HepG2 (cell line): ENCODE results near the gene MRPS35. TPM values are rescaled to one million over a fixed set of nuclear protein-coding genes. Genes with fewer than 3 reads are reported as not detected.

Experiments
- ATF6 ChIP-seq: sonication (generic); formaldehyde crosslinking; conservative IDR thresholded peaks from 2 replicates; pipeline ENCODE4 v1.4.0; 2020; ENCODE audit warnings: missing genetic modification reagents
- CEBPG ChIP-seq: IDR thresholded peaks from 2 replicates; pipeline ENCODE4 v1.6.1; 2016
- FOXA3 ChIP-seq: IDR thresholded peaks from 2 replicates; pipeline ENCODE4 v1.6.1; 2016; ENCODE audit warnings: missing genetic modification reagents, missing compliant biosample characterization
- GPBP1L1 ChIP-seq: sonication (generic); formaldehyde crosslinking; IDR thresholded peaks from 2 replicates; pipeline ENCODE4 v1.5.0; 2020; ENCODE audit warnings: mild to moderate bottlenecking, missing genetic modification reagents
- HMGXB3 ChIP-seq: sonication (generic); formaldehyde crosslinking; IDR thresholded peaks from 2 replicates; pipeline ENCODE4 v1.4.0; 2020; ENCODE audit warnings: missing genetic modification reagents, borderline replicate concordance
- MED8 ChIP-seq: sonication (generic); formaldehyde crosslinking; IDR thresholded peaks from 2 replicates; pipeline ENCODE4 v1.8.1; 2023; ENCODE audit warnings: mild to moderate bottlenecking, missing genetic modification reagents; ENCODE audit not compliant: insufficient replicate concordance
- NFATC3 ChIP-seq: sonication (generic); formaldehyde crosslinking; IDR thresholded peaks from 2 replicates; pipeline ENCODE4 v1.5.1; 2020; ENCODE audit warnings: mild to moderate bottlenecking, missing genetic modification reagents
- SAFB2 ChIP-seq: sonication (generic); formaldehyde crosslinking; IDR thresholded peaks from 2 replicates; pipeline ENCODE4 v1.5.1; 2020; ENCODE audit warnings: missing genetic modification reagents, low read depth, mild to moderate bottlenecking, borderline replicate concordance
- SYNCRIP ChIP-seq: fragments of 200-400 bp; formaldehyde crosslinking; IDR thresholded peaks from 2 replicates; pipeline ENCODE4 v1.6.1; 2018; ENCODE audit warnings: mild to moderate bottlenecking, low read depth, low read length; ENCODE audit not compliant: insufficient read depth
- TIGD3 ChIP-seq: sonication (generic); formaldehyde crosslinking; IDR thresholded peaks from 2 replicates; pipeline ENCODE4 v1.5.1; 2020; ENCODE audit warnings: mild to moderate bottlenecking, missing genetic modification reagents, borderline replicate concordance
- ZNF275 ChIP-seq: sonication (generic); formaldehyde crosslinking; IDR thresholded peaks from 2 replicates; pipeline ENCODE4 v1.8.0; 2022; ENCODE audit warnings: missing genetic modification reagents, mild to moderate bottlenecking, inconsistent platforms, borderline replicate concordance
- ZNF569 ChIP-seq: sonication (generic); formaldehyde crosslinking; IDR thresholded peaks from 2 replicates; pipeline ENCODE4 v1.5.0; 2020; ENCODE audit warnings: mild to moderate bottlenecking, missing genetic modification reagents, moderate library complexity, borderline replicate concordance
- ZNF574 ChIP-seq: sonication (generic); formaldehyde crosslinking; IDR thresholded peaks from 2 replicates; pipeline ENCODE4 v1.4.0; 2020; ENCODE audit warnings: missing genetic modification reagents
- ZSCAN21 ChIP-seq: sonication (generic); formaldehyde crosslinking; IDR thresholded peaks from 2 replicates; pipeline ENCODE4 v1.8.0; 2022; ENCODE audit warnings: mild to moderate bottlenecking, missing genetic modification reagents, moderate library complexity, borderline replicate concordance
- ZSCAN9 ChIP-seq: IDR thresholded peaks from 2 replicates; pipeline ENCODE4 v1.6.1; 2016; ENCODE audit warnings: borderline replicate concordance
- polyA plus RNA-seq, 8 experiments: library from polyadenylated mRNA; depleted of rRNA in 3 of 8; stranded (reverse) in 7 of 8; unstranded in 1 of 8; fragments of >200 nt; fragmentation: Illumina TruSeq in 4 of 8; extraction: Trizol in 4 of 8; gene quantifications; 2 replicates each; pipeline versions ENCODE4 v1.2.1 to v1.2.3, GENCODE V29; 2011 to 2016; ENCODE audit warnings: low read depth in 4 of 8, missing spikeins in 1 of 8, mixed read lengths in 1 of 8; ENCODE audit not compliant: insufficient read depth in 1 of 8
- total RNA-seq, 5 experiments: library from RNA; depleted of rRNA; stranded (reverse); fragments of >200 nt; fragmentation: Illumina TruSeq; extraction: Trizol; gene quantifications; 2 replicates each; pipeline ENCODE4 v1.2.3, GENCODE V29; 2016; ENCODE audit warnings: low read depth in 1 of 5

Gene MRPS35
- total and polyA plus RNA-seq, 2 of the 13 experiments (the other 11 are each of a cell fraction or from before 2014, with no cell fraction given), result 63.4 to 104 TPM

- TF ChIP-seq ZSCAN21 (CRISPR knock-in tag), result peak; percentile 80
- no peak for TF ChIP-seq FOXA3
- peak; percentile 85 for TF ChIP-seq ZNF574
- TF ChIP-seq TIGD3 (CRISPR knock-in tag), result no peak
- no peak for TF ChIP-seq MED8 (CRISPR knock-in tag)
- TF ChIP-seq ZSCAN9 (CRISPR knock-in tag), result no peak
- no peak for TF ChIP-seq ATF6
- no peak for TF ChIP-seq HMGXB3 (CRISPR knock-in tag)
- no peak for TF ChIP-seq GPBP1L1
- peak; percentile 43; the same call in 1 of the 2 replicates for TF ChIP-seq SAFB2 (CRISPR knock-in tag)
- peak; percentile 85; the same call in 1 of the 2 replicates for TF ChIP-seq ZNF275 (CRISPR knock-in tag)
- no peak for TF ChIP-seq SYNCRIP
- TF ChIP-seq CEBPG (CRISPR knock-in tag), result no peak
- TF ChIP-seq ZNF569 (CRISPR knock-in tag), result no peak
- TF ChIP-seq NFATC3, result no peak
Measured at GRCh38 chr12:27779920-27780611, 69.4 kb downstream of the MRPS35 start, which contains the start of the genes KLHL42 and MANSC4 (continued).
